GM18511 (cell line): ENCODE measurements around the gene GRIFIN.
"Not testable (repeated sequence)": the region's sequence is repeated elsewhere in the genome, so short reads cannot be mapped to it uniquely, and the experiment has no call there.

Experiments used
- ATAC-seq: cut with Tn5 transposase; IDR thresholded peaks from one replicate; pipeline ENCODE4 v1.9.1; 2021; ENCODE audit warnings: mild to moderate bottlenecking, moderate library complexity; ENCODE audit not compliant: unreplicated experiment

GRIFIN gene

DNA sequence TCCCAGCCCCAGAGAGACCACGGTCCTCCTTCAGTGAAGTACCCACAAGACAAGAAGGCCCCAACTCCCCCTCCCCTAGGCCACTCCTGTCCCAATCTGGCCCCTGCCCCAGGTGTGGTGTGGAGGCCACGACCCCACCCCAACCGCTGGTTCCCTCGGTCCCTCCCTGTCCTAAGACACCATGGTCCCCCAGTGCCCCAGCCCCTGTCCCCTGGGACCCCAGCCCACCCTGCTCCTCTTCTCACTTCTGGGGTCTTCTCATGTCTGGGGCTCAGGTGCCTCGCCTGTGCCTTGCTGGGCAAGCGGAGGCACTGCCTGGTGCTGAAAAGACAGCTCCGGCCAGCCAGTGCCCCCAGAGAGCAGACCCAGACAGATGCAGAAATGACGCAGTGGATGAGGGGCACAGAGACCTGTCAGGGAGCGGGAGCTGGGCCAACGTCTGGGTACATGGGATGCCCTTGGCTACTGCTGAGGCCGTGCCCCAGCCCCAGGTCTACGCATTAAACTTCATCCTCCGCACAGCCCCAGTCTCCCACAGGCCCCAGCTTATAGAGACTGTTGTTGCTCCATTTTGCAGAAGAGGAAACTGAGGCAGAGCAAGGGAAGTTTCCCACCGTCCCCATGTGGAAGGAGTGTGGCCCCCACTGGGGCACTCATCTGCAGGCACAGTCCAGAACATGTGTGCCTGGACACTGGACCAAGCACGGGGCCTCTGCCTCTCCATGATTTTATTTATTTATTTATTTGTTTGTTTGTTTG is 14.8 kb downstream of the GRIFIN start:
- ATAC-seq: no peak

DNA sequence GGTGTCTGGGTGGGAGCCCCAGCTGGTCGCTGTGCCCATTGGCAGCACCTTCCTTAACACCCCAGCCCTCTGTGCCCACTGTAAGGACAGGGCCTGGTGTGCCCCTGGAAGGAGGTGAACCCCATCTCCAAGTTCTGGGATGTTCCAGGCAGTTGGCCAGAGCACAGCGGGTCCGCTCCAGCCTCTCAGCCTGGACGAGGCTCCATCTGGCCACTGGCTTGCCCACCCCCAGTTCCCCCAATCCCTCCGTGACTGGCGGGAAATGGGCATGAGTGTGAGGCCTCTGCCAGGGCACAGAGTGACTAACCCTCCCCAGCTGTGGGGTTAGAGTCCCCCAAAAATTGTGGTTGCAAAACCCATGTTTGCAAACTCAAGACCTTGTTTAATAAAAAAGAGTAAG is 15.6 kb downstream of the GRIFIN start:
- ATAC-seq: no peak

DNA sequence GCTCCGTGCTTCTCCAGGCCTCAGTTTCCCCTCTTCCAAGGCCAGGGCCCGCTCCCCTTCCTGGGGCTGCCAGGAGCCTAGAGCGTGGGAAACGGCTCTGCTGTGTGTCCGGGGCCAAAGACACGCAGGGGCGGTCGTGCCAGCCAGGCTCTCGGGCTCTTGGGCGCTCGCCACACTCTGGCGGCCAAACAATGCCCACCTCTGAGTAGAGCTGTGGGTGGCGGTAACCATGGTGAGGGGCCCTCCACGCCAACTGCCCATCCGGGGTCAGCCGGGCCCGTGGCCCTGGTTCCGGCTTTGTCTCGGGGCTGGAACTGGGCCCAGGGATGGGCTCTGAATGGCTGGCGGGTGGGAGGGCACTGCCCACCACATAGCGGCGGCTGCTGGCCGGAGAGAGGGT is 16.0 kb downstream of the GRIFIN start:
- no peak for ATAC-seq

GRCh38 chr7:2459674-2460073 is 16.5 kb downstream of the GRIFIN start:
- ATAC-seq: no peak

DNA sequence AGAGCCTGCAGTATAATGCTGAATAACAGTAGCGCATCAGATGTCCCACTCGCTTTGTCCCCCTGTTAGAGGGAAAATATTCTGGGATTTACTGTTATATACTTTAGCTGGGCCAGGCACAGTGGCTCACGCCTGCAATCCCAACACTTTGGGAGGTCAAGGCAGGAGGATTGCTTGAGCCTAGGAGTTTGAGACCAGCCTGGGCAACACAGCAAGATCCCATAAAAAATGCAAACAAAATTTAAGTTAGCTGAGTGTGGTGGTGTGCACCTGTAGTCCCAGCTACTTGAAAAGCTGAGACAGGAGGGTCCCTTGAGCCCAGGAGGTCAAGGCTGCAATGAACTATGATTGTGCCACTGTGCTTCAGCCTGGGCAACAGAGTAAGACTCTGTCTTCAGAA is 22.3 kb downstream of the GRIFIN start:
- ATAC-seq: not testable (repeated sequence)

GRCh38 chr7:2452643-2453270 is 23.4 kb downstream of the GRIFIN start:
- no peak for ATAC-seq

- peak; percentile 52 for ATAC-seq
These were observed 24.1 kb downstream of the GRIFIN start for GRCh38 chr7:2452074-2452507.

DNA sequence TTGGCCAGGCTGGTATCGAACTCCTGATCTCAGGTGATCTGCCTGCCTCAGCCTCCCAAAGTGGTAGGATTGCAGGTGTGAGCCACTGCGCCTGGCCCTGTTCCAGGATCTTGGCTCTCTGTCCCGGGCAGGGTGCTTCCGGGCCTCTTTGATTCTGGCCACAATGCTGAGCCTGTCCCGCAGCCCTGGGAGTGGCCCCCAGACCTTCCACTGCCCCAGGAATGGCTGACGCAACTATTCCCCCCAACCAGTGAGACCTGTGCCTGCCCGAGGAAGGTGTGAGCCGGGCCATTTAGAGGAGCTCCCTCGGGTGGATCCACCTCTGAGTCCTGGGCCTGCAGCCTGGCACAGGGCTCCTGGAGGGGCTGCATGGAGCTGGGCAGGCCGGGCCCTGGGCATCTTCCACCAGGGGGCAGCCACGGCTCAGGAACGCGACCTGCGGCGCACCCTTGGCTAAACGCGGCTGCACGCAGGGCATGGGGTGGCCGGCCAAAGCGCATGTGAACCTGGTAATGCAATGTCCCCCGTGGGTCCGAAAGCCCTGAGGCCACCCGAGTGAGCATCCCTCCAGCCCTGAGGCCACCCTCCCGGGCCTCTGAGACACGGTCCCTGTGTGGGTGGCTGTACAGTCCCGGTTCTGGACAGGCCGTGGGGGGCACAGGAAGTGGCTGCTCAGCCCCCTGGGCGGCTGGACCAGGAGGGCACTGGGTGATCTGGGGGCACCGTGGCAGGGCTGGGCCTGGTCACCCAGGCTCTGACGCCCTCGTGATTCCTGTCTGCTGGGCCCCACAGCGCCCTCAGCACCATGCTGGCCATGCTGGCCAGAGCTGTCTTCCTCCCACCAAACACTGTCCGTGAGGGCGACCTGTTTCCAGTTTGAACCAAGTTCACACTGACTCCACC is 24.8 kb downstream of the GRIFIN start:
- ATAC-seq: peak; percentile 90

DNA sequence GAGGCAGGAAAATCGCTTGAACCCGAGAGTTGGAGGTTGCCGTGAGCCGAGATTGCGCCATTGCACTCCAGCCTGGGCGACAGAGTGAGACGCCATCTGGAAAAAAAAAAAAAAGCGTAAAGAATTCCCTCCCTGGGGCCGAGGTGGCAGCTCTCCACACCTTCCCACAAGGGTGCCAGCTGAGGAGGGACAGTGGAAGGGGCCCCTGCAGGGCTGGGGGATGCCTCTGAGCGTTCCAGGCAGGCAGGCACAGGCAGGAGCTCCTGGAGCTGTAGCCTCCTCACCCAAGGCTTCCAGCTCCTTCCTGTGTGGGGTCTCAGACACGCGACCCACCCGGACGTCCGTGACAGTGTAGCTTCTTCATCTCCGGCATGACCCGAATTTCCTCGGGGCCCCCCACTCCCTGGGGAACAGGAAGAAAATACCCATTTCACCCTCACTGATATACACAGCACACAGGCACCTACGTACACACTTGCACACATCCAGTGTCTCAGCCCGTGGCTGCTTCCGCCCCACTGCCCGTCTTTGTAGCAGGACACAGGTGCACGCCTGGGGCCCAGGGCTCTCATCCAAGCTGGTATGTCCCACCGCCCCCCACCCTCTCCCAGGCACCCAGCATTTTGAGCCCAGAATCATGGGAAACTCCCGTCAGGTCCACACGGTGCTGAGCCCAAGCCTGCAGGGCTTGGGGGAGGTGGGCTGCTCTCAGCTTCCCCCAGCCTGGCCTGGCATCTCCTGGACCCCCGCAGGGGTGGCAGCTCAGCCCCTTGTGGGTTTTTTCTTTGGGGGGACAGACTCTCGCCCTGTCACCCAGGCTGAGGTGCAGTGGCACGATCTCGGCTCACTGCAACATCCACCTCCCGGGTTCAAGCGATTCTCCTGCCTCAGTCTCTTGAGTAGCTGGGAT is 25.7 kb downstream of the GRIFIN start:
- ATAC-seq: no peak

DNA sequence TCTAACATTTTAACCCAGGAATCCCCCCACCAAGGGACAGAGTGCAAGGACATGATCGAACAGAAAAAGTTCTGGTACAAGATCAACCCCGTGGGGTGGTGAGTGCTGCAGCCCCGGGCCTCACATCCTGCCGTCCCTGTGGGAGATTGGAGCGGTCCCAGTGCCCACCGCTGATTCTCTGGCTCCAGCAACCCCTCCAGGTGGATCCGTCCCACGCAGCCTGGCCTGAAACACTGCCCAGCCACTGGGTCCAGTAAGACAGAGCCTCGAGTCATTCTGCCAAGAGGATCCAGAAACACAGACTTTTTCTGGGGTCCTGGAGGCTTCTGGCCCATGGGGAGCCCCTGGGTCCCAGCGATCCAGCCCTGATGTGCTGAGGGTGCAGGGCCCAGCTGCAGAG is 29.5 kb downstream of the GRIFIN start:
- ATAC-seq: no peak

DNA sequence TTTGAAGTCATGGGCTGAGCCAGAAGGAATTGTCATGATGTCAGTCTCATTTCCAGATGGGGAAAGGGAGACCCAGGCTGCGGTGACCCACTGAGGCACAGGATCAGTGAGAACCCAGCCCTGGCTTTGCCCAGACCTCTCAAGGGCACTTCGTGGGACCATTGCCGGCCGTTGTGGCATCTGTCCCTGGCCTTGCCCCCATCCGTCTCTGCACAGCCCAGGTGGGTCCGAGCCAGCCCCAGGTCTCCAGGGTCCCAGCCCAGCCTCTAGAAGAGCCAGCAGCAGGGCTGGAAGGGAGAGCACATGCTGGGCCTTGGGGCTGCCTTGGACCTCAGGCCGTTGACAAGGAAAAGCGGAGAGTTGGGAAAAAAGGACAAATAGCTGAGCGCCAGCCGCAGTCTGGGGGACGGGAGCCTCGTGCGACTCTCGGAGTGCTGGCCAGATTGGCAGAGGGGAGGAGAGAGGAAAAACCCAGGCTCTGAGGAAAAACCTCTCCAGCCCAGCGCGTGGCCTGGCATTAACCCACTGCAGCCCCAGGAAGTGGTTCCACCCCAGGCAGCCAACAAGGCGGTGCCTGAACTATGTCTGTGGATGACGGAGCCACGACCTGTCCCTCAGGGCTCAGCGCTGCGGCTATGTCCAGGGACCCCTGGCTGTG is 30.2 kb downstream of the GRIFIN start:
- ATAC-seq: no peak

GRCh38 chr7:2445047-2445446 is 31.2 kb downstream of the GRIFIN start:
- no peak for ATAC-seq

- no peak for ATAC-seq
These were observed 31.7 kb downstream of the GRIFIN start for GRCh38 chr7:2444476-2444875.

GRCh38 chr7:2443491-2443890 is 32.7 kb downstream of the GRIFIN start:
- no peak for ATAC-seq

DNA sequence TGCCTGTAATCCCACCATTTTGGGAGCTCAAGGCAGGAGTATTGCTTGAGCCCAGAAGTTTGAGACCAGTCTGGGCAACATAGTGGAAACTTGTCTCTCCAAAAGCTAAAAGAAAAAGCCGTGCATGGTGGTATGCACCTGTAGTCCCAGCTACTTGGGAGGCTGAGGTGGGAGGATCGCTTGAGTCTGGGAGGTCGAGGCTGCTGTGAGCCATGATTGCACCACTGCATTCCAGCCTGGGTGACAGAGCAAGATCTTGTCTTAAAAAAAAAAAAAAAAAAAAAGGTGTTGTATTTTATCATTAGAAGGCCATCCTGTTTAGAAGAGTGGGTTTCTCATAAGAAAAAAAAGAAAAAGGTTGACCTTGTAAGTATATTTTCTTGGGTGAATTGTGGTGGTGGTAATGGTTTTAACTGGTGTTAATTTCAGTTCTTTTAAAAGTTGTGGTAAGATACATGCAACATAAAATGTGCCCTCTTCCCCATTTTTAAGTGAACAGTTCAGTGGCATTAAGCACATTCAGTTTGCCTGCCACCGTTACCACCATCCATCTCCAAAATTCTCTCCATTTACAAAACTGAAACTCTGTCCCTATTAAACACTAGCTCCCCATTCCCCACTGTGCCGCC is 34.7 kb downstream of the GRIFIN start:
- ATAC-seq: no peak

DNA sequence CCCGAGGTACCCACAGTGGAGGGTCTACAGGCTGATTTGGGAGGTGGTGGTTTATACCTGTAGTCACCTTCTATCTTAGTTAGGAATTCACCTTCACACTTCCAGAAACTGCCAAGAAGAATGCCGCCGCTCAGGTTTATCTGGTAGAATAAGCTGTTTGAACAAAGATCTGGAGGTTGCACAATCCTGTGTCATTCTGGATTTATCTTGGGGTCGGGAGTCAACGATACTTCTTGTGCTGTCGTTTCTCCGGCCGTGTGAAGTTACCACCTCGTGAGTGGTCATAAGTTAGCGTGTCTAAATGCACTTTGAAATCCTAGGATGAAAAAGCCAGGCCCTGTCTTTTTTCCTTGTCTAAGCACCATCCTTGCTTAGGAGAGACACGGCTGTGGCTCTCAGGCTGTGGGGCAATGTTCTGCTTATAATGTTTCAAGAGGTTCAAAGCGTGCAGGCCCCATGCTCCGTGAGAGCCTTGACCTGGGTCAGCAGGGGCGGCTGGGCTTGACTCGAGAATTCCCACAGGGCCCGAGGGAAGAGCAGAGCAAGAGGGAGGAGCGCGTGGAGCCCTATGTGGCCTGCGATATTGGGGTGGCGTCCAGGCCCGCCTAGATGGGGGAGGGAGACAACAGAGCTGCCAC is 35.5 kb downstream of the GRIFIN start:
- no peak for ATAC-seq

DNA sequence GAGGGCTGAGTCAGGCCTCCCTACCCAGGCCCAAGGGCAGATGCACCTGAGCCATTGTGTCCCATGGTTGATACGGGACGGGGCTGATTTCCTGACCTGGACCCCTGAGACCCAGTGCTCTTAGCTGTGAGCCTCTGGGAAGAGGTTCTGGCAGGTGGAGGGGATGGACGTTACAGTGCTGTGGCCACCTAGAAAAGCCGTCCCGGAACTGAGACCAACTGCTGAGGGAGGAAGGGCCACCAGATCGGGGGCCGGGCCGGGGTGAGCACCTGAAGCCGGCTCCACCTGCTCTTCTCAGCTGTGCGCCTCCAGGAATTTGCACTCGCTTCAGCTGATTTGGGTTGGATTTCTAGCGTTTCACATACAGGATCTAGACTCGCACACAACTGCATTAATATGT is 37.4 kb downstream of the GRIFIN start:
- ATAC-seq: no peak

DNA sequence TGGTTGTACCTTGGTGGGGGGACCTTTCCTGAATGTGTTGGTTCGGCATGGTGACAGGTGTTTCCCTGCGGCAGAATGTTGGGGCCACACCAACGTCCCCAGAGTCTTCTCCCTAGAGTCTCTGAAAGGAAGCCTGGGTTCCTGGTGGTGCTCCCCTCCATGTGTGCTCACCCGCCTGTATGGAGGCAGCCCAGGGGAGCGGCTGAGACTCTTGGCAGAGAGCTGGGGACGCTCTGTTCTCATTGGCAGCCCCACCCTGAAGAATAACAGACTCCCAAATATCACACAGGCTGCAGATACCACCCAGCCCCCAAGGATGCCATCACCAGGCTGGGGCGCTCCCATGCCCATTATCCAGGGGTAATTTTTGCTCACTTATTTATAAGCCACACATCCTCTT is 38.0 kb downstream of the GRIFIN start:
- ATAC-seq: no peak

- ATAC-seq: no peak
These were observed 38.6 kb downstream of the GRIFIN start for GRCh38 chr7:2437537-2438148.
